HG03108 (cell line): ENCODE results near the gene BTBD9.
A peak's percentile ranks its signal among the peaks of the same experiment; 100 is the strongest.

ENCODE experiments used
- ATAC-seq: cut with Tn5 transposase; IDR thresholded peaks from one replicate; pipeline ENCODE4 v1.9.1; 2021; ENCODE audit warnings: moderate library complexity; ENCODE audit not compliant: unreplicated experiment

BTBD9 gene

GRCh38 chr6:38485488-38485887 lies 154.2 kb downstream of the BTBD9 start:
- ATAC-seq, result no peak

GRCh38 chr6:38484656-38485055 lies 155.1 kb downstream of the BTBD9 start:
- ATAC-seq, result no peak

DNA sequence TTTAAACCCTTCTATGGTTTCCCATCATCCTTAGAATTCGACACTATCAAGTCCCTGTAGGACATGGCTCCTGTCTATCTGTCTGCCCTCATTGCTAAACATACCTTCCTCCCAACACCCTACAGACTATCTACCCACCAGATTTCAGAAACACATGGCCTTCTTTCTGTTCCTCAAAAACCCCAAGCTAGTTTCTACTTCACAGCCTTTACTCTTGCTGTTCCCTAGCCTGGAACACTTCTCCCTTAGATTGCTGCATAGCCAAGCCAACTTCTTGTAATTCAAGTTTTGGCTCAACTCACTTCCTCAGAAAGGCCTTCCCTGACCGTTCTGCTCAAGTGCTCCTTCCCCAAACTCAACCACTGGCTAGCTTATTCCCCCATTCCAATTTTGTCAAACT lies 156.2 kb downstream of the BTBD9 start:
- peak; percentile 84 for ATAC-seq

DNA sequence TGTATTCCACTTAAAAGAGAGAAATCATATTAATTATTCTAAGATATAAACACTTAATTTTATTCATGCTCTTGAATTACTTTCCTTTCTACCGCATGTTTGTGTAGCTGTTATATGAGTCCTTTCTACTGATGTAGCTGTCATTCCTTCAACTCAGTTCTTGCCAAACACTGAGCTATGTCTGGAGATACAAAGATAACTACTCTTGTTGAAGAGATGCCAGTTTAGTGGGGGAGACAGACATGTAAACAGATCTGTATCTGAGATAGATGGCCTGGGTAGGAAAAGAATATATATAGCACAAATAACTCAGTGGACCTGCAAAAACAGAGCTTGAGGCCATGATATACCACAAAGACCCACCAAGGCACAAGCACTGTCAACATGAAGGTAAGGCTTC lies 157.3 kb downstream of the BTBD9 start:
- ATAC-seq, result no peak

DNA sequence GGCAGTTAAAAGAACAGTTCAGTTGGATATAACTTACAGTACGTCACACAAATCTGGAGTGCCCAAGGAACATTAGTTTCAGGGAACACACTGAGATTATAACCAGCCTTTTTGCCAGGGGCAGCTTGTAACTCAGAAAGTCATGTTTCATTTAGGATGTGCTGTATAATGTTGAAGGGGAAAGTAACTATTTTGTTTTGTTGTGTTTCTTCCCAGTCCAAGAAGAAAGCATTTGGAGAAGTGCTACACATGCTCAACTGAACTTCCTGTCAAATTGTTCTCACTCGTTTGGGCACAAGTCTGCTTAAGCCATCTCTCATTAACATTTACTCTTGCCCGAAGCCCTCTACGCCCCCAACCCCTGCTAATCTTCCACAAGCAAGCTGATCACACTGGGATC lies 157.9 kb downstream of the BTBD9 start:
- no peak for ATAC-seq

GRCh38 chr6:38481211-38481836 lies 158.4 kb downstream of the BTBD9 start:
- ATAC-seq, result no peak

GRCh38 chr6:38480036-38480435 lies 159.7 kb downstream of the BTBD9 start:
- ATAC-seq, result no peak

DNA sequence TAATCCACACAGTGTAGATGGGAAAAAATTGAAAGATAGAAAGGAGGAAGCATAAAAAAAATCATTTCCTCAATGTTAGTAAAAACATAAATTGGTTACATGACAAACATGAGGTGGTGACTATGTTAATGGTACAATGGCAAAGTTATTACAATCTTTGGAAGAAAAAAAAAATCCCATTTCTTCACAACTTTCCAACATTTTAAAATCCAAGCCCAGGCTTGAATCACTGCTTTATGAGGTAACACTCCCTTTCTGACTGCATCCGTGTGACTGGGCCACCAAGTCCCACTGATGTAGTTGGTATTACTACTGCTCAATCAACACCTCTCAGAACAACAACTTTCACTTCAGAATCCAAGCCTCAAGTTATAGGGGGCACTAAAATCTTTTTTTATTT lies 160.4 kb downstream of the BTBD9 start:
- ATAC-seq, result no peak

GRCh38 chr6:38477680-38478260 lies 162.0 kb downstream of the BTBD9 start:
- ATAC-seq, result no peak

GRCh38 chr6:38476888-38477287 lies 162.8 kb downstream of the BTBD9 start:
- ATAC-seq, result no peak

- no peak for ATAC-seq
Observed at GRCh38 chr6:38476141-38476540, 163.6 kb downstream of the BTBD9 start.

DNA sequence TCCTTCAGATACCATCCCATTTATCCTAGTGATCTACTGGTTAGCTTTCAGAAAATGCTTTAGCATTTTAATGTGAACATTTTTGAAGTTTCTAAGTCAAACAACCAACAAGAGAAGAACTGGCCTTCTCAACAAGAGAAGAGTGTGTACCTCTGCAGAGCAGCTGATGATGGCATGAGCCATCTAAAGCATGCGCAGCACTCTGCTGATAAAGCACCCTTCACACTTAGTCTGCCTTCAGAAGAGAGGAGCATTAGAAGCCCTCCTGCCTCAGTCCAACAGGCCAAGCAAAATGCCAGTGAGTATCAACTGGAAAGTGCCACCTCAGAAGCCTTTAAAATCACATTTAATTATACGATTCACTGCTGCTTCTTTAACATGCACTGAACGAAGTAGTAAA lies 169.2 kb downstream of the BTBD9 start:
- ATAC-seq, result no peak

GRCh38 chr6:38467566-38467965 lies 172.2 kb downstream of the BTBD9 start:
- ATAC-seq, result no peak

DNA sequence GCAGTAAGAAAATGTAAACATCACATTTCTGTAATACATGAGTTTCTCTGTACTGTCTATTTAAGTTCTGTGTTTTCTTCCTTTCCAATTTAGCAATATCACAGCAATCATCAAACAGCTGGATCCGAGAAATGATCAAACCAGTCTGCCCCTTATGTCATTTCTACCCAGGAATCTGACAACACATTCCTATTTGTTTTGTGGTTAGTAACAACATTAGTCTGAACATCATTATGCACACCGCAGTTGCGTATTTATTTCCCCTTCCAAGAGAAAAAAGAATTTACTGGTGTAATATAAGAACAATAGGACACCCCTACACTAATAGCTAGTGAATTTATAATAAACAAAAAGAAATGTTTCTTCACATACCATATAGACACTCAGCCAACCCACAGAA lies 179.5 kb downstream of the BTBD9 start:
- ATAC-seq, result no peak

DNA sequence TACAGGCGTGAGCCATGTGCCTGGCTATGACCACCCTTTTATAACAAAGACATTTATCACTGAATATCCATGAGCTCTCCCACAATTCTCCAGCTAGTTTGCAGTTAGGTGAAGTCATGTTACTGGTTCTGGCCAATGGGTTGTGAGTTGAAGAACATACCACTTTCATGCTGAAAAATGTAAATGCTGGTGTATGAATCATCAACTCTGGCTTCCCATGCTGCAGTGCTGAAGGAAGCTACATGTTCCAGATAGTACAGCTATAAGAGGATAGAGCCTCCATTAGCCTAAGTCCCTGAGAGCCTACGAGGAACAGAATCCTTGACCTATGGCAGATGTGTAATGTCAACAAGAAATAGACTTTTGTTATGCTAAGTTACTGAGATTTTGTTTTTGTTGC lies 180.4 kb downstream of the BTBD9 start:
- no peak for ATAC-seq

DNA sequence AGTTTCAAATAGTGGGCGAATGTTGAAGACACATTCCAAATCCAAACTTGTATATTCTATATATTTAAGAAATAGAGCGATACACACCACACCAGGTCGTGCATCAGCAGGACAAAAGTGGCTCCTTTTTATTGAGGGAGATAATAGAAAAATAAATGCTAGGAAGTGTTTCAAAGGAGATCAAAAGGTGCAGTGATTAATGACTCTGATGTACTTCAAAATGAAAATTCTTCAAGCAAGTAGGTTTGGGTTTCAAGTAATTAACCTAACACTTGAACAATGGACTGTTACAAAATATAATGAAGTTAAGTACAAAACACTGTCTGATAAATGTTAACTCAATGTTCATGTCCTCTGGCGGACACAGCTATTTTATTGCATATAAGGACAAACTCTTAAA lies 185.9 kb downstream of the BTBD9 start:
- ATAC-seq, result no peak

DNA sequence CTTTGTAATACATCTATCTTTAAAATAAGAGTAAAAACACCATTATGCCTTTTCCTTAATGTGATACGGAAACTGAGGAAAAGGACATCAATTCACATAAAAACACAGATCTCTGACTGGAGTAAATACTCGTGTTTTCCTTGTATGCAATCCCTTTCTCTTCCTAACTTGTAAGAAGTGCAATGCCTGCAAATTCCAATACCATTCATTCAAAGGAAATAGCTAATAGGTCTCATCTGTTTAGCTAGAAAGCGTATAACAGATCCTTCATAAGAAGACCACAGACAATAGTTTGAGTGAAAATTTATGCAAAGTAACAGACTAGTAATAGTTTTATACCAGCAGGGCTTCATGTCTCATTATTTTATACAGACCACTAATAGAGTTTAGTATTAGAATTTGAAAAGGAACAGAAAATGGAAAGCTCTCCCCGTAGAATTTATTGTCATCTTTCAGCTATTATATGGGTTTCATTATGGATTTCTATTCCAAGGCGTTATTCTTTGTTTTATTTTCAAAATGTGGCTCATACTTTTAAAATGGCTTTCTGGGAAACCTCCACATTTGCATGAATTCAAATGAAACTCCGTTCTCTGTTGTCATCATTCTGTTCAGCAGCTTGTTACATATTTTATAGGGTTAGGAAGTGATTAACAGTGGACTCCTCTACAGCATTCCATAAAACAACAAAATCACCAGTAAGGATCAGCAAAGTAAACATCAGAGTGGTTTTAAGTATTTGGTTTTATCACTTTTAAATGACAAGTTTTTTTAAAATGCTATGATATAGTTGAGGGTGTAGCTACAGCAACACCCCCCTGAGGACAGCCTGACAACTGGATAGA lies 186.7 kb downstream of the BTBD9 start:
- ATAC-seq, result no peak

GRCh38 chr6:38450717-38451116 lies 189.0 kb downstream of the BTBD9 start:
- ATAC-seq, result no peak

DNA sequence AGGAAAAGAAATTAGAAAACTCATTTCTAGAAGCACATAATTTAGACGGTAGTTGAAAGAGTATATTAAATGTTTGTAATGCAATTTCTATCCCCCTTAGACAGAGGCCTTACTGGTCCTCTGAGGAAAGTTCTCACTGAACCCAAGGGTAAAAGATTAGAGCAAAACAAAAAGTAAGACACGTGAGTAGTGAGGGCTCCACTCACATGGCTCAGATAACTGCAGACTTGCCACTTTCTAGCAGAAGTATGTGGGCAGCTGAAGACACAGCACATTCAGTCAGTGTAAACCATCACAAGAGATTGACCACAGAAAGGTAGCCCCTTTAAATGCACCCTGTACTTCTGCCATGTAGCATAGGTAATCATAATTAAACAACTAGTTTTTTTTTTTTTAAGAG lies 193.8 kb downstream of the BTBD9 start:
- no peak for ATAC-seq

DNA sequence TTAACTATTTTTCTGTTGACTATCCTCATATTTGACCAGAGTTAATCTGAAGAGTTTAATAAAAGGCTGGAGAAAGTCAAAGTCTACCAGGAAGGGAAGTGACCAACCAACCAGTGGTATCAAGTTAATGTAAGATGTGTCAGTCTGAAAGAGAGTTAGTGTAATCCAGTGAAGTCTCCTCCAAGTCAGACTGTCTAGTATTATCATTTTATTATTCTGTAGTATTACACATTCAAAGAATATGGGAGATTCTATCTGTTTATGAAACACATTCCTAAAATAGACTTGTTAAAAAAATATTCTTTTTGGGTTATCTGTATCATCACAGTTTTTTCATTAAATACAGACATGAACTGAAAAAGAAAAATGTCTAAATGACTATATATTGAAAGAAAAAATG lies 194.4 kb downstream of the BTBD9 start:
- ATAC-seq, result no peak

- no peak for ATAC-seq
Observed at GRCh38 chr6:38443352-38444144, 196.2 kb downstream of the BTBD9 start.
